ENCODE measurements around the gene DDX42. TPM values are rescaled to one million over a fixed set of nuclear protein-coding genes. Genes with fewer than 3 reads are reported as not detected.

The DDX42 gene
- total and polyA plus RNA-seq, 2 of the 13 experiments (the other 11 are each of a cell fraction or from before 2014, with no cell fraction given): 87.2 to 92.9 TPM

DNA sequence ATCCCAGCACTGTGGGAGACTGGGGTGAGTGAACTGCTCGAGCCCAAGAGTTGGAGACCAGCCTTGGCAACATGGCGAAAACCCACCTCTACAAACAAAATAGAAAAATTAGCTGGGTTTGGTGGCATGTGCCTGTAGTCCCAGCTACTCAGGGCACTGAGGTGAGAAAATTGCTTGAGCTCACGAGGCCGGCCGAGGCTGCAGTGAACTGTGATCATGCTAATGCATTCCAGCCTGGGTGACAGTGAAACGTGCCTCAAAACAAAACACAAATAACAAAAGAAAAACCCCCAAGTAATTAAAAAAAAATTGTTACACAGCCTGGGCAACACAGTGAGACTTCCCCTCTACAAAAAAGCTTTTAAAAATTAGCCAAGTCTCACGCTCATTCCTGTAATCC is 5.5 kb upstream of the DDX42 start:
- no peak for TF ChIP-seq SP1 (IDR thresholded peaks at IDR 0.05)
- no peak for TF ChIP-seq SP1 (CRISPR knock-in tag; IDR thresholded peaks at IDR 0.05)
- TF ChIP-seq, protein P1, sequence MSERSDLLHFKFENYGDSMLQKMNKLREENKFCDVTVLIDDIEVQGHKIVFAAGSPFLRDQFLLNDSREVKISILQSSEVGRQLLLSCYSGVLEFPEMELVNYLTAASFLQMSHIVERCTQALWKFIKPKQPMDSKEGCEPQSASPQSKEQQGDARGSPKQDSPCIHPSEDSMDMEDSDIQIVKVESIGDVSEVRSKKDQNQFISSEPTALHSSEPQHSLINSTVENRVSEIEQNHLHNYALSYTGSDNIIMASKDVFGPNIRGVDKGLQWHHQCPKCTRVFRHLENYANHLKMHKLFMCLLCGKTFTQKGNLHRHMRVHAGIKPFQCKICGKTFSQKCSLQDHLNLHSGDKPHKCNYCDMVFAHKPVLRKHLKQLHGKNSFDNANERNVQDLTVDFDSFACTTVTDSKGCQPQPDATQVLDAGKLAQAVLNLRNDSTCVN (CRISPR knock-in tag; IDR thresholded peaks at IDR 0.05; ENCODE audit: borderline replicate concordance): no peak
- no peak for TF ChIP-seq KLF6 (CRISPR knock-in tag; IDR thresholded peaks at IDR 0.05)
- TF ChIP-seq U2AF2 (IDR thresholded peaks at IDR 0.05; ENCODE audit: low read depth, low read length): no peak
- TF ChIP-seq HNRNPK (IDR thresholded peaks at IDR 0.05; ENCODE audit: low read depth, low read length, poor library complexity, severe bottlenecking): no peak
- no peak for TF ChIP-seq HOXA9 (CRISPR knock-in tag; IDR thresholded peaks at IDR 0.05; ENCODE audit: borderline replicate concordance)
- TF ChIP-seq ZFYVE20 (CRISPR knock-in tag; IDR thresholded peaks at IDR 0.05; ENCODE audit: borderline replicate concordance, low read depth): no peak
- TF ChIP-seq ZNF674 (CRISPR knock-in tag; IDR thresholded peaks at IDR 0.05; ENCODE audit: low read depth): no peak
- TF ChIP-seq TBX3 (IDR thresholded peaks at IDR 0.05; ENCODE audit: borderline replicate concordance): no peak
- TF ChIP-seq RXRA (CRISPR knock-in tag; IDR thresholded peaks at IDR 0.05): no peak
- TF ChIP-seq AGO1 (IDR thresholded peaks at IDR 0.05; ENCODE audit: low read depth, low read length, poor library complexity, severe bottlenecking): no peak
- no peak for TF ChIP-seq GATA4 (IDR thresholded peaks at IDR 0.05; ENCODE audit: borderline replicate concordance, low read depth)
- no peak for TF ChIP-seq ZNF354B (CRISPR knock-in tag; IDR thresholded peaks at IDR 0.05)
- TF ChIP-seq, protein P2, sequence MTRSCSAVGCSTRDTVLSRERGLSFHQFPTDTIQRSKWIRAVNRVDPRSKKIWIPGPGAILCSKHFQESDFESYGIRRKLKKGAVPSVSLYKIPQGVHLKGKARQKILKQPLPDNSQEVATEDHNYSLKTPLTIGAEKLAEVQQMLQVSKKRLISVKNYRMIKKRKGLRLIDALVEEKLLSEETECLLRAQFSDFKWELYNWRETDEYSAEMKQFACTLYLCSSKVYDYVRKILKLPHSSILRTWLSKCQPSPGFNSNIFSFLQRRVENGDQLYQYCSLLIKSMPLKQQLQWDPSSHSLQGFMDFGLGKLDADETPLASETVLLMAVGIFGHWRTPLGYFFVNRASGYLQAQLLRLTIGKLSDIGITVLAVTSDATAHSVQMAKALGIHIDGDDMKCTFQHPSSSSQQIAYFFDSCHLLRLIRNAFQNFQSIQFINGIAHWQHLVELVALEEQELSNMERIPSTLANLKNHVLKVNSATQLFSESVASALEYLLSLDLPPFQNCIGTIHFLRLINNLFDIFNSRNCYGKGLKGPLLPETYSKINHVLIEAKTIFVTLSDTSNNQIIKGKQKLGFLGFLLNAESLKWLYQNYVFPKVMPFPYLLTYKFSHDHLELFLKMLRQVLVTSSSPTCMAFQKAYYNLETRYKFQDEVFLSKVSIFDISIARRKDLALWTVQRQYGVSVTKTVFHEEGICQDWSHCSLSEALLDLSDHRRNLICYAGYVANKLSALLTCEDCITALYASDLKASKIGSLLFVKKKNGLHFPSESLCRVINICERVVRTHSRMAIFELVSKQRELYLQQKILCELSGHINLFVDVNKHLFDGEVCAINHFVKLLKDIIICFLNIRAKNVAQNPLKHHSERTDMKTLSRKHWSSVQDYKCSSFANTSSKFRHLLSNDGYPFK (CRISPR knock-in tag; IDR thresholded peaks at IDR 0.05; ENCODE audit: borderline replicate concordance): no peak
- no peak for TF ChIP-seq HNRNPH1 (optimal IDR thresholded peaks at IDR 0.05; ENCODE audit: low read depth, low read length)
- TF ChIP-seq TMF1 (CRISPR knock-in tag; IDR thresholded peaks at IDR 0.05; ENCODE audit: low read depth): no peak
- no peak for TF ChIP-seq ZSCAN22 (CRISPR knock-in tag; IDR thresholded peaks at IDR 0.05)
- TF ChIP-seq EEA1 (CRISPR knock-in tag; IDR thresholded peaks at IDR 0.05; ENCODE audit: borderline replicate concordance): no peak
- no peak for TF ChIP-seq ZNF383 (CRISPR knock-in tag; IDR thresholded peaks at IDR 0.05; ENCODE audit: borderline replicate concordance)
- TF ChIP-seq NFRKB (IDR thresholded peaks at IDR 0.05): no peak
- FAIRE-seq (no peak), ATAC-seq (no peak), DNase-seq (ENCODE audit: low spot score) (no peak)
- no peak overlapping the region for H3K9ac ChIP-seq (ENCODE audit: insufficient read depth, low read depth, low read length)
- BruUV-seq (replicated peaks): no TSS peak
- no peaks in the 10 kb centered on the region for H3K9me3 ChIP-seq (ENCODE audit: low read length)
- peaks cover 11% of the 10 kb centered on the region for H4K20me1 ChIP-seq (ENCODE audit: insufficient read depth, low read length)
- H2AFZ ChIP-seq (ENCODE audit: low read length): no peak overlapping the region
- peaks cover 12 to 43% of the 10 kb centered on the region in 2 experiments for H3K36me3 ChIP-seq (replicated peaks in 1 of 2; ENCODE audit: control insufficient read depth in 1 of 2, insufficient read depth in 2 of 2, low read length in 2 of 2)
- 95% methylated on average over 7 of the region's 7 CpGs for WGBS (ENCODE audit: low lambda C conversion rate)
- ChIA-PET POLR2A (no interaction called here), CTCF (ENCODE audit: low intra/inter-chr PET ratio, low total read pairs) (no interaction called here)
- peaks cover 77% of the 10 kb centered on the region for H3K79me2 ChIP-seq (ENCODE audit: insufficient read depth, low read length)
- peaks cover 0 to 6% of the 10 kb centered on the region in 2 experiments; a peak in 1 of 5 replicates for H3K27me3 ChIP-seq (ENCODE audit: control insufficient read depth in 1 of 2, insufficient read depth in 2 of 2, low read length in 2 of 2)
- intact Hi-C loops (cut with micrococcal nuclease; ENCODE audit: unreplicated experiment): no loop called here
- no peak overlapping the region for H3K4me3 ChIP-seq (replicated peaks in 1 of 3; ENCODE audit: insufficient read depth in 1 of 3, low read depth in 2 of 3, low read length in 3 of 3)
- peaks cover 21% of the 10 kb centered on the region for H3K4me1 ChIP-seq (ENCODE audit: insufficient read depth, low read length)
- no peak overlapping the region for H3K4me2 ChIP-seq (ENCODE audit: low read depth, low read length)
- in situ Hi-C loops (cut with HindIII; ENCODE audit: extremely low pct_ligation_motif_present, low pct_unique_long_range_greater_than_20kb): no loop called here
- no peak overlapping the region for H3K27ac ChIP-seq (ENCODE audit: extremely low read length, insufficient read depth, low read length)
